NCI-H345 treated with DMSO at 0.1 percent for 48 hours (cell line): ENCODE results near the gene IGF2R.
"Not testable (repeated sequence)": the region's sequence is repeated elsewhere in the genome, so short reads cannot be mapped to it uniquely, and the experiment has no call there.

Experiments used
- DNase-seq: peaks from one replicate; lab custom pipeline; 2025; ENCODE audit not compliant: unreplicated experiment; lab: John Stamatoyannopoulos, UW

The IGF2R gene, protein sequence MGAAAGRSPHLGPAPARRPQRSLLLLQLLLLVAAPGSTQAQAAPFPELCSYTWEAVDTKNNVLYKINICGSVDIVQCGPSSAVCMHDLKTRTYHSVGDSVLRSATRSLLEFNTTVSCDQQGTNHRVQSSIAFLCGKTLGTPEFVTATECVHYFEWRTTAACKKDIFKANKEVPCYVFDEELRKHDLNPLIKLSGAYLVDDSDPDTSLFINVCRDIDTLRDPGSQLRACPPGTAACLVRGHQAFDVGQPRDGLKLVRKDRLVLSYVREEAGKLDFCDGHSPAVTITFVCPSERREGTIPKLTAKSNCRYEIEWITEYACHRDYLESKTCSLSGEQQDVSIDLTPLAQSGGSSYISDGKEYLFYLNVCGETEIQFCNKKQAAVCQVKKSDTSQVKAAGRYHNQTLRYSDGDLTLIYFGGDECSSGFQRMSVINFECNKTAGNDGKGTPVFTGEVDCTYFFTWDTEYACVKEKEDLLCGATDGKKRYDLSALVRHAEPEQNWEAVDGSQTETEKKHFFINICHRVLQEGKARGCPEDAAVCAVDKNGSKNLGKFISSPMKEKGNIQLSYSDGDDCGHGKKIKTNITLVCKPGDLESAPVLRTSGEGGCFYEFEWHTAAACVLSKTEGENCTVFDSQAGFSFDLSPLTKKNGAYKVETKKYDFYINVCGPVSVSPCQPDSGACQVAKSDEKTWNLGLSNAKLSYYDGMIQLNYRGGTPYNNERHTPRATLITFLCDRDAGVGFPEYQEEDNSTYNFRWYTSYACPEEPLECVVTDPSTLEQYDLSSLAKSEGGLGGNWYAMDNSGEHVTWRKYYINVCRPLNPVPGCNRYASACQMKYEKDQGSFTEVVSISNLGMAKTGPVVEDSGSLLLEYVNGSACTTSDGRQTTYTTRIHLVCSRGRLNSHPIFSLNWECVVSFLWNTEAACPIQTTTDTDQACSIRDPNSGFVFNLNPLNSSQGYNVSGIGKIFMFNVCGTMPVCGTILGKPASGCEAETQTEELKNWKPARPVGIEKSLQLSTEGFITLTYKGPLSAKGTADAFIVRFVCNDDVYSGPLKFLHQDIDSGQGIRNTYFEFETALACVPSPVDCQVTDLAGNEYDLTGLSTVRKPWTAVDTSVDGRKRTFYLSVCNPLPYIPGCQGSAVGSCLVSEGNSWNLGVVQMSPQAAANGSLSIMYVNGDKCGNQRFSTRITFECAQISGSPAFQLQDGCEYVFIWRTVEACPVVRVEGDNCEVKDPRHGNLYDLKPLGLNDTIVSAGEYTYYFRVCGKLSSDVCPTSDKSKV (N-terminal part only)

DNA sequence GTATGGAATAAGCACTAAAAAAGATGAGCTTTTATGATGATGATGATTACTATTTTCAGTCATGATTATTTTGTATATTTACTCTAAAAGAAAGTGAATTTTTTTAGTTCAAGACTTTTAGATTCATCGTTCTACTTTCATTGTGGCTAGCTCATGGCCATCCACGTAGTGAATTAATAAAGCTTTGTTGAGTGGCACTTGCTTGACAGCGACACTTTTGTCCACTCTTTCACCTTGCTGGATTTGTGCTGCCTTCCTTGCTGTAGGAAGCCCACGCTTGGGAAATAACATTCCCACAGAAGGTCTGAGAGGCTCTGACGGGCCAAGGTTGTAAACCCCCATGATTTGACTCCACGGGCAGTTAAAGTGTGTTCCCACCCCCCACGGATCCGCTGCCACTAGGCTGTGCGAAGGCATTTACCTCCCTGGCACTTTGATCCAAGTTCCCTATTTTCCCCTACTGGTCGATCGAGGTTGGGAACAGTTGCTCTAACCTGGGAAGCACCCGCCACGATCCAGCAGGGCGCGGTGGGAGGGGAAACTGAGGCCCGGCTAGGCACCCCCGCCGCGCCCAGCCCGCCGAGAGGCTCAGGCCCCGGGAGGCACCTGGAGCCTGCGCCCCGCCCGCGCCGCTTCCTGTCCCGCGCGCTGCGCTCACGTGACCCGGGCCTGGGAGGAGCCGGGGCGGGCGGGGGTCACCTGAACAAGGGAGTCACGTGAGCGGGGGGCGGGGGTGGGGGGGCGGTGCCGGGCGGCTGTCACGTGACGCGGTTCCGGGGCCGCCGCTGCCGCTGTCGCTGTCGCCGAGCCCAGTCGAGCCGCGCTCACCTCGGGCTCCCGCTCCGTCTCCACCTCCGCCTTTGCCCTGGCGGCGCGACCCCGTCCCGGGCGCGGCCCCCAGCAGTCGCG is at the start of gene IGF2R:
TSS of gene IGF2R (plus strand) at position 788 of the 909 bp plus-strand sequence. CDS start 165 bp downstream, outside the sequence.
- DNase-seq = peak; percentile 78

DNA sequence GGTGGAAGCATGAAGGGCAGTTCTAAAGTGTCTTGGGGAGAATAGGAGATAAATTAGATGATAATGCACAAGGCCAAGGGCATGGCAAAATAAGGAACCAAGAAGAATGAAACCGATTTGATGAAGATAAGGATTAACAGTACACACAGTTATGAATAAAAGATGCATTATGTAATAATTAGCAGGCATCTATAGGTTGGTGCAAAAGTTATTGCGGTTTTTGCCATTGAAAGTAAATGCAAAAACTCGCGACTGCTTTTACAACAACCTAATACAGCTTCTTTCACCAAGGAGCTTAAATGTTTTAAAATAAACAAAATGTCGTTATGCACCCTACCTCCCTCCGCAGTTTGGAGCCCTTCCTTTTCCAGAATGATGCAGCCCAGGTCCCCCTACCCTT is 49.1 kb upstream of the IGF2R start:
- DNase-seq = no peak

DNA sequence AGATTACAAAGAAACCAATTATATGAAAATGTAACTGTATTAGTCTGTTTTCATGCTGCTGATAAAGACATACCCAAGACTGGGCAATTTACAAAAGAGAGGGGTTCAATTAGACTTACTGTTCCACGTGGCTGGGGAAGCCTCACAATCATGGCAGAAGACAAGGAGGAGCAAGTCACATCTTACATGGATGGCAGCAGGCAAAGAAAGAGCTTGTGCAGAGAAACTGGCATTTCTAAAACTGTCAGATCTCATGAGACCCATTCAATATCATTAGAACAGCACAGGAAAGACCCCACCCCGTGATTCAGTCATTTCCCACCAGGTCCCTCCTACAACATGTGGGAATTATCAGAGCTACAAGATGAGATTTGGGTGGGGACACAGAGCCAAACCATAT is 44.7 kb upstream of the IGF2R start:
- not testable (repeated sequence) for DNase-seq

DNA sequence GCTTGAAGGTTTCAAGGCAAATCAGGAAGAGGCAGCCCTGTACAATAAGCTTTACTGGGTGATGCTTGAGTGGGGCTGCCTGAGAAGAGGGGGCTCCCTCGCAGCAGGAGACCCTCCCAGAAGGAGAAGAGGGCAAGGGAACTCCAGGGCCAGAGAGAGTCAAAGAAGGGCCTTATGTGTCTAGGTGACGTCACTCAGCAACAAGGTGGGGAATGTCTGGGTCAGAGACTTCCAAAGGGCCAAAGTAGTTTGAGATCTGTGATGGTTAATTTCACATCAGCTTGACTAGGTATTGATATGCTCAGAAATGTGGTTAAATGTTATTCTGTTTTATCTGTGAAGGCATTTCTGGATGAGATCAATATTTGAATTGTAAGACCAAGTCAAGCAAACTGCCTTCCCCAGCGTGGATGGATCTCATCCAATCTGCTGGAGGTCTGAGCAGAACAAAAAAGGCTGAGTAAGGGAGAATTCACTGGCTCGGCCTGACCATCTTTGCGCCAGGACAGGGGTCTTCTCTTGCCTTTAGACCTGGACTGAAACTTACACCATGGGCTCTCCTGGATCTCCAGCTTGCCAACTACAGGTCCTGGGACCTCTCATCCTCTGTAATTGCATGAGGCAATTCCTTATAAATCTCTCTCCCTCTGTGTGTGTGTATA is 42.2 kb upstream of the IGF2R start:
- DNase-seq = no peak

DNA sequence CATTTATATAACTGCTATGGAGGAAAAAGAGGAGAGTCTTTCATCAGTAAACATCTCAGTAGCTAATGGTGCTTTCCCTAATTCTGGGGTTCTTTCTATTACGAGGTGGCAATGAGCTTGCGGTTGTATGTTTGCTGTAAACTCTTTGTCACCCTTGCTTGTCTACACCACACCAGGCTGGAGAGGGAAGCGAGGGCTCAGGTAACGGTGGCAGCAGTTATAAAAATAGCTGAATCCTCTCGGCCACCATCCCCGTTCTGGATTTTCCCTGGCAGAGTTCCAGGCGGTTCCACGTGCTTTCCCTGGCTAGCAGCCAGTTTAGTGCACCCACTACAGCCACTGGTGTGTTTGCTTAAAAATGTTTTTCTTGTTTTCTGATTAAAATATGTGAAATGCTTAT is 39.1 kb upstream of the IGF2R start:
- peak; percentile 56 for DNase-seq

DNA sequence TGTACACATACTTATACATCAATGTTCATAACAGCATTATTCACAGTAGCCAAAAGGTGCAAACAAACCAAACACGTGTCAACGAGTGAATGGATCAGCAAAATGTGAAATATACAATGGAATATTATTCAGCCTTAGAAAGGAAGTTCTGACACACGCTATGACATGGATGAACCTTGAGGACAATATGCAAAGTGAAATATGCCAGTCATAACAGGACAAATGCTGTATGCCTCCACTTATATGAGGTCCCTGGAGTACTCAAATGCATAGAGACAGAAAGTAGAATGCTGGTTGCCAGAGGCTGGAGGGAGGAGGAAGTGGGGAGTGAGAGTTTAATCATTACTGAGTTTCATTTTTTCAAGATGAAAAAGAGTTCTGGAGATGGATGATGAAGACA is 37.8 kb upstream of the IGF2R start:
- no peak for DNase-seq

DNA sequence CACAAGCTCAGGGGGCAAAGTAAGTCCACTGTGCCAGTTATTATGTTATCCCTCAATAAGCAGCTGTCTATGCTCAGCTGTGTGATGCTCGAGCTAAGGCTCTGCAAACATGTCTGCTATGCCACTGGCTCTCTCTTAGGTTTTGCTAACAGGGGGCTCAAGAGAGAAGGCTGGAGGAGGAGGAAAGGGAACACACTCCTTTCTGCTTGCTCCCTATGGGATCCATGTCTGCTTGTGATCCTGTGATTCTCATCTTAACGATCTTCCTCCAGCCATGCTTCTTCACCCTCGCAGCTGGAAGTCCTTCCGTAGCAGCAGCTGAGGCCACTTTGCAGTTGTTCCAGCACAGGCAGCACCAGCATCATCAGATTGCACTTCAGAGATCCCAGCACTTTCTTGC is 37.0 kb upstream of the IGF2R start:
- no peak for DNase-seq

DNA sequence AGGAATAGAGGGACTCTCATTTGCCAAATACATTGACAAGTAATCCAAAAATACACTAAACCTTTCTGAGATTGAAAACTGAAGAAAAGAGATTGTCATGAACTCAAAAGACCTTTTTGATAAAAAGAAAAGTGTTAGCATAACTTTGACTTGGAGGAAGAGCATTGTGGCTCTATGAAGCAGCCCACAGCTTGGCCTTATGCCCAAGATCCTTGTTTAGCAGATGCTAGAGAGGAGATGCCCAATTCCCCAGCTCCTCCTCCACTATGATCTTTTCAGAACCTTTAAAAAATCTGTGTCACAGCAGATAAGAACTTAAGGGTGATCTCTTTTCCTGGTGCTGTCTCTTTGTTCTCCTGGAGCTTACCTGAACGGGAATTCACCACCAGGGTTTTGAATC is 35.8 kb upstream of the IGF2R start:
- no peak for DNase-seq

DNA sequence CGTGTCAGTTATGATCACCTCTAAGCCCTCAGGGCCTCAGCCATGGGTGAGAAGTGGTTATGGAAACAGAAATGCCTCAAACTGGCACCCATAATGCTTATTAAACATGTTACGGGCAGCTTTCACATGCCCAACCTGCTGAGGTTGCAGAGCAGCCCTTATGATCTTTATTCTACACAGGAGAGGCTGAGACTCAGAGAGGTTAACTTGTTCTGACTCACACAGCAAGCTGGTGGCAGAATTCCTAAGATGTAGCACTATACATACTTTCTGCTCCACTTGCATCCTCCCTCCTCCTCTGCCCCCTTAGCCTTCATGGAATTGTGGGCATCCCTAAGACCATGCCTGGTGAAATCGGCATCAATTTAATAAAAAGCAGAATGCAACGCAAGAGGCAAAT is 34.7 kb upstream of the IGF2R start:
- DNase-seq = no peak

DNA sequence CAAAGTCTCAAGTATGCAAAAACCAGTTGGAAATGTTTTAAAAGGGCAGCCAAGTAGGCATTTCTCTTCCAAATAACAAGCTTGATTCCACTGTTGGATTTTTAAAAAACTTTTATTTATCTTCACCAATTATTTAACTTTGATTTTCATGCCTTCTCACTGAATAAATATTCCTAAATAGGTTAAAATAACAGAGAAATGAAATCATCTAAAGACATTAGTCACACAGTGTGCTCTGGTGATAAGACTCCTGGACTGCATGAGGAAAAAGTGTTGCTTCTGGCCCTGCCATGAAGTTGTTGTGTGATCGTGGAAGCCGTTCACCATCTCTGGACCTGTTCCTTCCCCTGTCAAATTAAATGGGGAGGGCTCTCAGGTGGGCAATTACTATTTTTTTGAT is 33.8 kb upstream of the IGF2R start:
- DNase-seq = no peak

DNA sequence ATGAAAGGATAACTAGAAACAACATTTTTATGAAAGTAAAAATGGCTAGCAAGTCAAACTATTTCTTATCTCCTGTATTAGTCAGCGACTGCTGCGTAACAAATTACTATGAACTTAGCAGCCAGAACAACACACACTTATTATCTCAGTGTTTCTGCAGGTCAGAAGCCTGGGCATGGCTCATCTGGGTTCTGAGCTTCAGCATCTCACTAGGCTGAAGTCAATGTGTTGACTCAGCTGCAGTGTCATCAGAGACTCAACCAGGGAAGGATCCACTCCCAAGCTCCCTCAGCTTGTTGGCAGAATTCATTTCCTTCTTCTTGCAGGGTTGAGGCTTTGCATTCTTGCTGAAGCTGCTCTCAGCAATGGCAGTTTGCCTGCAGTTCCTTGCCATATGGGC is 33.2 kb upstream of the IGF2R start:
- DNase-seq = no peak

DNA sequence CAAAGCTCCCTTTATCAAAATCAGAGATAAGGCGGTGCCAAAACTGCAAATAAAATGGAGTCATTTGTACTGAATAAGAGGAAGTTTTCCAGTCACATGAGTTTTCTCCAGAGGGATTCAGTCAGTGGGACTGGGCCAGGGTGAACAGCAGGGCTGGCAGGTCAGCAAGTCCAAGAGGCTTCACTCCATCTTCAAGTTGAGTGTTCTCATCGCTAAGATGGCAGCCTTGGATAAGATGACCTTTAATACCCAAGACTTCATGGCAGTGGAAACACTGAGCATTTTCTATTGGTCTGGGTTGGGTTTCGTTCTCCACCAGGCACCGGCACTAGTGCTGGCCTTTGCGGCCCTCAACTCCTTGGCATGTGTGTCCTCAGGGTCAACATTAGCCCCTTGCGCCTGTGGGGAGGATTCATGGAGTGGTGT is 29.3 kb upstream of the IGF2R start:
- no peak for DNase-seq

DNA sequence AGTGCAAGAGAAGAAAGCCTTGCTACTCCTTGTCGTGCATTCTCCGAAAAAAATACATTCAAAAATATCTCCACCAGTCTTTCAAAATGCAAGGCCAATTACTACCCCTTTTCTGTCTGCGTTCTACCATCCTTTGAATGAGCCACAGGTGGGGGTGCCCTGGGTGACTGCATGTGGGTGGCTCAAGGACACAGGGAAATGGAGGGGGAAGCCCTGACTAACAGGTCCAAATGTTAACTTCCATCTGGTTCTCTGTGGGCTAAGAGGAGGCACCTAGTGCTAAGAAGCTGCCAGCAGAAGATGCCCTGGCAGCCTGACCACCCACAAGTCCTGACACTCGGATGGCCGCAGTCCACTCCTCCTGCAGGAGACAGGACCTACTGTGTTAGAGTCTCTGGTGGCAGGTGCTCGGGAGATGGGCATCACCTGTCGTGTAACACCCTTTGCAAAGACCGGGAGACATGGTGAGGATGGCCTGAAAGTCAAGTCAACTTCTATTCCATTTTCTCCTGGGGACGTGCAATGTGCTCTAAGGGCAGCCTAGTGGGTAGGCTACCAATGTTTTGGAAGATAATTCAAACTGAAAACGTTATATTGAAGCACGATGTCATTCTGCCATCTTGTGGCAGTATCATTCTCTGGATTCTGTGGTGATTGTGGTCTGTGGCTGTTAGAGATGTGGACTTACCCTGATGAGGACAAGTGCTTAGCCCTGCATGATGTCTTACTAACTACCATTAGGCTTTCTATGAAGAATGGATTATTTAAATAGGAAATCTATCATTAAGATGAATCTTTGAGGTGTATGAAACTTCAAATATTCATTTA is 27.4 kb upstream of the IGF2R start:
- no peak for DNase-seq

DNA sequence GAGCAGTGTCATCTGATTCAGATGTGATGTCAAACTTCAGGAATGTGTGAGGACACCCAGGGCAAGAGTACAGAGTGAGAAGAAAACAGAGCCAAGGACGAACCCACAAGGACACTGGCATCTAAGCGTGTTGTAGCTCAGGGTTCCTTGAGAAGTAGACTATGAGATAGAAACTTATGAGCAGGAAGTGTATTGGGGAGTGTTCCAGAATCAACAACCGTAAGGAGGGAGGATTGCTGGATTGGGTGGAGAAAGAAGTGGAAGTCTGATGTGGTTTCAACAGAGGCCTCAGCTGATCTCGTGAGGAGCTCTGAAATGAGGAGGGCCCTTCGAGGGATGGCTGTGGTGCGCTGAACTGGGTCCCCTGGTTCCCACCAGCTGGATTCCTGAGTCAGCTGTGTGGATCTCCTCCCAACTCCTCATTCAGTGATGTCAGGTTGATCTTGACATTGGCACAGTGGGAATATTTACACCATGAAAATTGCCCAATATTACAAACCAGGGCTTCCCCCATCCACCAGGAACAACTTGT is 25.7 kb upstream of the IGF2R start:
- no peak for DNase-seq

DNA sequence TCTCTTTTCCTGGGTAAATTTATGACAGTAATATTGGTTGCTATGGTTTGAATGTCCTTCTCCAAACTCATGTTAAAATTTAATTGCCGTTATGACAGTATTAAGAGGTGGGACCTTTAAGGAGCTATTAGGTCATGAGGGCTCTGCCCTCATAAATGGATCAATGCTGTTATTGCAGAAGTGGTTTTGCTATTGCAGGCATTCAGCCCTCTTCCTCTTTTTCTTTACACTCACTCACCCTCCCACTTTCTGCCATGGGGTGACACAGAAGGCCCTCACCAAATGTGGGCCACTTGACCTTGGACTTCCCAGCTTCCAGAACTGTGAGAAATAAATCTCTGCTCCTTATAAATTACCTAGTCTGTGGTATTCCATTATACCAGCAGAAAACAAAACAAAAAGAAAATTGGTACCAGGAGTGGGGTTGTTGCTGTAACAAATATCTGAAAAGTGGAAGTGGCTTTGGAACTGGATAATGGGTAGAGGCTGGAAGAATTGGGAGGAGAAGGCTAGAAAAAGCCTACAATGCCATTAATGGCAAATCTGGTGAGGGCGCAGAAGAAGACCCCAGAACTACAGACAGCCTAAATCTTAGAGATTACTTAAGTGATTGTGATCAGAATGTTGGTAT is 24.8 kb upstream of the IGF2R start:
- DNase-seq = no peak

DNA sequence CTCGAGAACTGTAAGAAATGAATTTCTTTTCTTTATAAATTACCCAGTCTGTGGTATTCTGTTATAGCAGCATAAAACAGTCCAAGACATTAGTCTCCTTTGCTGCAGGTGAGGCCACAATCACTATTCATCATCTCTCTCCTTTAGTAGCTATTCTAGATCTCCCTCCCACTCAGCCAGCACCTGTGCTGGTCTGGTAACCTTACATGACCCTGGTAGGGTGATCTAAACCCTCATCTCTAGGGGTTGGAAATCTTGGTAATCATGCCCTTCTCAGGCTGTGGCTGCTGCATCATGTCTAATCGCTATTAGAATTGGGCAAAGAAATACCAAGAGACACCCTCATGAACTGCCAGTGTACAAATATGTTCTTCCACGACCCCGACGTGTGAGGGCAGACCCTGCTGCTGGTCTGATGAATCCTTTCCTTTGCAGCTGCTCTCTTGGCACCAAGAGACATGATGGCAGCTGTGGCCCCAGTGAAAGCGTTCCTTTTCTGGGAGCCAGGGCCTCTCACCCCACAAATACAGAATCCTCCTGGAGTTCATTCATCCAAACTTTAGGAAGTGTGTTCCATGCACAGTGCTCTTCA is 23.0 kb upstream of the IGF2R start:
- DNase-seq = no peak

DNA sequence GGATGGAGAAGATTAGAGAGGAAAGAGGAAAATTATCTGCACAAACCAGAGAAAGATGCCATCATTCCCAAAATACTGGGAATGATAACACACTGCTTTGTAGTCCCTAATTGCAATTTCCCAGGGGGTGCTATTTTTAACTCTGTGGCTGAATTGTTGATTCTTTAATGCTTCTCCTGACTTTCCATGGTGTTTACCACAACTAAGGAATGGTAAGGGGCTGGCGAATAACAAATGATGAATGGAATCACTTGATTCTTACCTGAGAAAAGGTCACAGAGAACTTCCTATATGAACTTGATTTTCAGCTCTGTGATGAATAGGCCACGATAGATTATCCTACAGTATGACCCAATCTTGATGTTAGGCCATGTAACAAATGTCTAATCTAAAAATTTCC is 22.0 kb upstream of the IGF2R start:
- no peak for DNase-seq

DNA sequence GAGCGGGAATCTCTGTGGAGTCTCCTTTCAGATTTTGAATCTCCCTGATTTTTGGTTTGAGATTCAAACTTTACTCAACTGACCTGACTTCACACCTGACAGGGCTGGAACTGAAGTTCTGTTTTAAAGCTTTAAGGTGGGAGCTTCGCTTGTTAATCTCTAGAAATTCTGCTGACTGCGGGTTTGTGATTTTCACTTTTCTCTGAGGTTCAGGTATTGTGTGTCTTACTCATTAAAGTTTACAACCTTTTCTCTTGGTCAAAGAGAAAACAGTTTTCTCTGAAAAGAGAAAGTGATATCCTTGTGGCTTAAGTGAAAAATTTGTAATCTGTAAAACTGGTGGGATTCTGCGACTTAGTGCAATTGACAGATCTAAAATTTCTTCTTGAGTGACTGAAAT is 20.7 kb upstream of the IGF2R start:
- no peak for DNase-seq
